Pulmonary artery endothelial cell (primary cell): ENCODE results near the gene ZIC1. TPM values are rescaled to one million over a fixed set of nuclear protein-coding genes. Genes with fewer than 3 reads are reported as not detected.

Experiments used
- DNase-seq: peaks from one replicate; pipeline ENCODE4 v3.0.0-alpha.2; 2011; ENCODE audit warnings: low read depth, low spot score
- total RNA-seq: library from RNA; depleted of rRNA; stranded (reverse); fragments of >200 nt; gene quantifications from 2 replicates; pipeline ENCODE4 v1.2.3, GENCODE V29; 2014

Gene ZIC1
- total RNA-seq, 1 donor from 2014 or later, result 6.9 TPM

DNA sequence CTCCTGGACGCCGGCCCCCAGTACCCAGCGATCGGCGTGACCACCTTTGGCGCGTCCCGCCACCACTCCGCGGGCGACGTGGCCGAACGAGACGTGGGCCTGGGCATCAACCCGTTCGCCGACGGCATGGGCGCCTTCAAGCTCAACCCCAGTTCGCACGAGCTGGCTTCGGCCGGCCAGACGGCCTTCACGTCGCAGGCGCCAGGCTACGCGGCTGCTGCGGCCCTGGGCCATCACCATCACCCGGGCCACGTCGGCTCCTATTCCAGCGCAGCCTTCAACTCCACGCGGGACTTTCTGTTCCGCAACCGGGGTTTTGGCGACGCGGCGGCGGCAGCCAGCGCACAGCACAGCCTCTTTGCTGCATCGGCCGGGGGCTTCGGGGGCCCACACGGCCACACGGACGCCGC is 956 bp downstream of the ZIC1 start:
- DNase-seq, result no peak

DNA sequence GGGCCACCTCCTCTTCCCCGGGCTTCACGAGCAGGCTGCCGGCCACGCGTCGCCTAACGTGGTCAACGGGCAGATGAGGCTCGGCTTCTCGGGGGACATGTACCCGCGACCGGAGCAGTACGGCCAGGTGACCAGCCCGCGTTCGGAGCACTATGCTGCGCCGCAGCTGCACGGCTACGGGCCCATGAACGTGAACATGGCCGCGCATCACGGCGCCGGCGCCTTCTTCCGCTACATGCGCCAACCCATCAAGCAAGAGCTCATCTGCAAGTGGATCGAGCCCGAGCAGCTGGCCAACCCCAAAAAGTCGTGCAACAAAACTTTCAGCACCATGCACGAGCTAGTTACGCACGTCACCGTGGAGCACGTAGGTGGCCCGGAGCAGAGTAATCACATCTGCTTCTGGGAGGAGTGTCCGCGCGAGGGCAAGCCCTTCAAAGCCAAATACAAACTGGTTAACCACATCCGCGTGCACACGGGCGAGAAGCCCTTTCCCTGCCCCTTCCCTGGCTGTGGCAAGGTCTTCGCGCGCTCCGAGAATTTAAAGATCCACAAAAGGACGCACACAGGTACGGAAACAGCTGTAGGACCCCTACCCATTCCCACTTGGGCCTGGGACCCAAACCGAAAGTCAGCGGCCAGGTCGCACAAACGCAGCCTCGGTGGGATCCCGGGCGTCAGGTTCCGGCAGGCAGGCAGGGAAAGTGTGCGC is 1.5 kb downstream of the ZIC1 start:
- no peak for DNase-seq

DNA sequence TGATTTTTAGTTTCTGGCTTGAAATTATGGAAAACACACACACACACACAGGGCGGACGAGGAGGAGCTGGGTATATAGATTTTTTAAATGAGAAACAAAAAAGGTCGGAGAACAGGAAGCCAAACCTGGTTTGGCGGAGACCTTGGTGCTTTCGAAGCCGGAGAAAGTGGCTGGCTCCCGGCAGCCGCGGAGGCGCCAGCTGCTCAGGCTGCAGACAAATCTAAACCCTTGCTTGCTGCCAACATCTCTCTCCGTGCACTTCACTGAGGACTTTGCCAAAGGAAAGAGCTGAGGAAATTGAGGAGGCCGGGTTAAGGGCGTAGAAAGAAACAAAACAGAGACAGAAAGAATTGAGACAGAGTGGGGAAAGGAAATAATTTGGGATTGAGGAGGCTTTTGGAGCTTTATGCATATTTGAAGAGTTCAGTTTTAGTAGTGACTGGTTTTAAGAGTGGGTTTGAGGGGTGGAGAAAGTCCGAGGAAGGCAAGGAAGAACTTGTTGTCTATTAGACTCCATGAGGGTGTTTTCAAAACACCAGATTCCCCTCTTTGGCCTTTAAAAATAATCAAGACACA is 2.2 kb downstream of the ZIC1 start:
- DNase-seq, result no peak

DNA sequence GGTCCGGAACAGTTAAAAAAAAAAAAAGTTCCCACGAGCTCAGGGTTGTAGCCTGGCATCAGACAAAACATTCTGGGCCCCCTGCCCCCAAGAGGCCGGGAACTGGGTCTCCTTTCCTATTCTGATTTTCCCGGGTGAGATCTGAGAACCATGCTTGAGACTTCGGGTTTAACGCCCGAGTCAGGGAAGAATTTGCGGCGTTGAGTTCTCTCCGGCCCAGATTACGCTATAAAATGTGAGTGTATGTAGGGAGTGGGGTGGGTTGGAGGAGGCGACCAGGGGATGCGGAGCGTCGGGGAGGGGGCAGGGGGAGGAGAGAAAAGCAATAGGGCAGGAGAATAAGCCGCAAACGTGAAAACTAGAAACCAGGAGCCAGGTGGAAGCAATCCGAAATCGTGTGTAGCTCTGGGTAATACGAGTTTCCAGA is 2.7 kb downstream of the ZIC1 start:
- DNase-seq, result no peak

DNA sequence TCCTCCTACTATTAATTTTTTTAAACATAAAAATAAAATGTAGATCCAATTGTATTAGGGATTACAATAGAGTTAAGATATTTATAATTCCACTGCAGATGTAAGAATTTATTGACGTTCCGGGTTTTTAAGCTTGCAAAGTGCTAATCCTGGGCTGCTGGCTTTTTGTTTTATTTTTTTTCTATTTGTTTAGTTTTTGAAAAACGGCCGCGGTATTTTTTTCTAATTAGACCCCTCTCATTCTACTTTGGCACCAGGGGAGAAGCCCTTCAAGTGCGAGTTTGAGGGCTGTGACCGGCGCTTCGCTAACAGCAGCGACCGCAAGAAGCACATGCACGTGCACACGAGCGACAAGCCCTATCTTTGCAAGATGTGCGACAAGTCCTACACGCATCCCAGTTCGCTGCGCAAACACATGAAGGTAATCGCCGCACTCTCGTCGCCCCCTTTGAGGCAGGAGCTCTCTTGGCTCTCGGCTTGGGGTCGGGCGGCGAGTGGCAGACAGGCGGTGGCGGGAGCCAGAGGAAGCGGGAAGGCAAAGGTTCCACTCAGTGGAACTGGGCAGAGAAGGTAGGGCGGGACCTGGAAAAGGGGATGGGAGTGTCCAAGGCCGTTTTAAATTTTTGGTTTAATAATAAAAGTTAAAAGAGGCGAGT is 3.2 kb downstream of the ZIC1 start:
- DNase-seq, result no peak

DNA sequence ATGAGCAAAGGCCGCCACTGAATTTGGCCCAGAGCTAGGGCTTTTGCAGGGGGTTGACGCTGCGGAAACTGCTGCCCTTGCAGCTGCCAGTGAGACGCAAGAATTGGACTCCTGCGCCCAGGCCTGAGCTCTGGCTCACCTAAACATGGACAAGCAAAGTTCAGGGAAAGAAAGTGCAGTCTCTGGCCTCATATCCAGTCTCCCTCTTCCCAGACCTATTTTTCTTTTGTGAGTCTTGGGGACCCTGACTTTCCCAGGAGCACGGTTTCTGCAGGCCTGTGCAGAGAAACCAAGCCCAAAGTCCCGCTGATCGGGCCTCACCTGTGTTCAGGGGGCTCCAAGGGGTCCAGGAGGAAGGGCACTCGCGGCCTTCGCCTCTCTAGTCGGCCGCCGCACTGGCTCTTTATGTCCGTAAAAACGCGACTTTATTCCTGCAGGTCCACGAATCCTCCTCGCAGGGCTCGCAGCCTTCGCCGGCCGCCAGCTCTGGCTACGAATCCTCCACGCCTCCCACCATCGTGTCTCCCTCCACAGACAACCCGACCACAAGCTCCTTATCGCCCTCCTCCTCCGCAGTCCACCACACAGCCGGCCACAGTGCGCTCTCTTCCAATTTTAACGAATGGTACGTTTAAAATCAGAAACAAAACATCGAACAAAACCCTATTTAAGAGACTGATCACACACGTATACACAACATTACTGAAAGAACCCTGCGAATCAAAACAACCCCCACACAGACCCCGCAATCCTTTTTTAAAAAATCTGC is 3.9 kb downstream of the ZIC1 start:
- no peak for DNase-seq

DNA sequence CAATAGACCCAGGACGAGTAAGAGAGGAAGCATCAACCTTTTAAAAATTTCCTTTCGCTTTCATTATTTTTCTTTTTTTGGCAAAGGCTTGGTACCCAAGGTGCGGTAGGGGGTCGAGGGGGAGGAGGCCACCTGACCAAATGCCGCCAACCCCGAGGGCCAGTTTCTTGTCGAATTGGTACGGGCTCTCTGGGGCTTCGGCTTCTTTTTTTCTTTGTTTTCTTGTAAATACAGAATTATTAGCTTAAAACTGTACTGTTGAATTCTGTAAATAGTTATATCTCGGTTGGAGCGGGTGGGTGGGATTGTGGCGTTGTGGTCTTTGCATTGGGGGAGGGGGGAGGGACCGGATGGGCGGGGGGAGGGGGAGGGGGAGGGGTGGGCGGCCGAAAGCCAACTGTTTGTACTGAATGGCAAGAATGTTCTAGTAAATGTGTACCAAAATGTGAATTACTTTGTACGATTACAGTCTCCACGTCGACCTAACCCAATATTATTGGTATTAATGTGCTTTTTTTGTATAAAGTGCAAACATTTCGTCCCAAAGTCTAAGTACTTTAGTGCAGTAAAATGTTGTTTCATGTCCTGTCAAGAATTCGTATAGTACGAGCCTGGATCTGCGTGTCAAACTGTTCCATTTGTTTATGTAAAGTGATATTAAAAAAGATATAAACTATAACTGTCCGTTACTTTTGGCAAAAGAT is 4.7 kb downstream of the ZIC1 start:
- no peak for DNase-seq

DNA sequence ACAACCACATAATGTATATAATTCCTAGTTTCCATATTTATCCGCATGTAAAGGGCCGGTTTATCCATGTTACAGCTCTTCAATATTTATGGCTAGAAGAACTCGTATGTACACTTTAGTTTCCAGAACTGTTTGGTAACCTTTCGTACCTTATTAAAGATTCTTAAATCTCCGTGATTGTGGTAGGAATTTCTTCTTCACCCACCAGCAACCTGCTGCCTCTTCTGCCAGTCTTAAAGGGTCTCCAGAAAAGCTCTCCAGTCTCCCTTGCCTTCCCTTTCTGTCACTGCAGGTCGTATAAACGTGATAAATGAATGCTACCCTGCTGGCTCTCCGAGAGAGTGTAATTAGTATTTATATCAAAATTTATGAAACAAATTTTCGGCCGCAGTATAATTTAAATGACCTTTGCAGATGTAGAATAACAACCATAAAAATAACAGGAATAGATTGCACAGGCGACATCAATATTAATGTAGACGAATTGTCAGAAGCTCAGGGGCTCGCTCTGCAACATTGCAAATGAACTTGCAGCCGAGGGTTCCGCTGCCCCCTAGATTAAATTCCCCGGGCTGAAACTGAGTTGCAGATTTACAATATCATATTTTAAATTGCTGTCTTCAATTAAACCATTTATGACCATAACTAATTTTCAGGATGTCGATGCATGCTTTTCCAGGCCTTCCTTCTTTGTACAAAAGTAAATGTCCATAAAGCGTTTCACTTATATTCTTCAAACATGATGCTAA is 5.4 kb downstream of the ZIC1 start:
- DNase-seq, result no peak

DNA sequence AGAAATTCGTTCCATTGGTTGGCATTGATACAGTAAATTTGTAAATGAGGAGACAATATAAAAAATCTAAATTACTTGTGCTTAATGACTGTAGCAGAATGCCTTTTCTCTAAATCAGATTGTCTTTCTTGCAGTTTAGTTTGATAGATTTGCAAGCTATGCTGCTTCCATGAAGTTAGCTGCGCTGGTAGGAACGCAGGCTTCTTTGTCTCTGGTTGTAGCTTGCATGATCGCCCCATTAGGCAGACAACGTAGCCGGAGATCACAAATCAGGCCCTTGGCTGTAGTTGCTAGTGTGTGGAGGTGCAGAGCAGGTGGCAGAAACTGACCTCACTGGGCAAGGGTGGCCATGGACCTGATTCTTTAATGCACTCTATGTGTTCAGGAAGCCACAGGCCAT is 6.1 kb downstream of the ZIC1 start:
- no peak for DNase-seq

DNA sequence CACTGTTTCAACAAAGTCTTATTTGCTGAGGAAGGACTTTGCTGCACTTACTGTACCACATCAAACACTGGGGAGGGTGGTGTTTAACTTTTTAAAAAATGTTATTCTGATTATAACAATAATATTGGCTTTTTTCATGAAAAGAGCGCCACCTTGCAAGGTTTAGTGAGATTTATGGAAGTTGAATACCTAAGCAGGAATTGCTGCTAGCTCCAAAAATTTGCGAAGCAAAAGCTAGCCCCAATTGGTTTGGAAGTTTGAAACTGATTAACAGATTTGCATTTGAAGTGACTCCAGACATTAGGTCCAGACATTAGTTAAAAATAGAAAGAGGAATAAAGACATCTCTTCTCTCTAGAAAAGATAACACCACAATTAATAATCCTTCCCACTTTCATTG is 6.7 kb downstream of the ZIC1 start:
- no peak for DNase-seq

DNA sequence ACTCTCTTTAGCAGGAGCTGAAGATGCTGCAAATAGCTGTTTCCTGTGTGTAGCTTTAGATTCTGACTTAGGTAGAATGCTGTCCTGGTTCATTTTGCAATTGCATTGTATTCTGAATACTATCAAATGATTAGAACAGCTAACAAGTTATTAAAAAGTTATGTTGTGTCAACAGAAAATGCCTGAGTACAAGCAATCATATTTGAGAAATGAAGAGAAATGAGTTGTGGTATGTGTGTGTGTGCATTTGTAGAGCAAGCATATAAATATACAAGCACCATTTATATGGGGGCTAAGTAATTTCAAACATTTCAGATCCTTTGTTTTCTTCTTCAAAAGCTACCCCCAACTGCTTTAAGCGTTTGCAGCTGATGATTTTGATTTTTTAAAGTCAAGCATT is 7.8 kb downstream of the ZIC1 start:
- DNase-seq, result no peak

DNA sequence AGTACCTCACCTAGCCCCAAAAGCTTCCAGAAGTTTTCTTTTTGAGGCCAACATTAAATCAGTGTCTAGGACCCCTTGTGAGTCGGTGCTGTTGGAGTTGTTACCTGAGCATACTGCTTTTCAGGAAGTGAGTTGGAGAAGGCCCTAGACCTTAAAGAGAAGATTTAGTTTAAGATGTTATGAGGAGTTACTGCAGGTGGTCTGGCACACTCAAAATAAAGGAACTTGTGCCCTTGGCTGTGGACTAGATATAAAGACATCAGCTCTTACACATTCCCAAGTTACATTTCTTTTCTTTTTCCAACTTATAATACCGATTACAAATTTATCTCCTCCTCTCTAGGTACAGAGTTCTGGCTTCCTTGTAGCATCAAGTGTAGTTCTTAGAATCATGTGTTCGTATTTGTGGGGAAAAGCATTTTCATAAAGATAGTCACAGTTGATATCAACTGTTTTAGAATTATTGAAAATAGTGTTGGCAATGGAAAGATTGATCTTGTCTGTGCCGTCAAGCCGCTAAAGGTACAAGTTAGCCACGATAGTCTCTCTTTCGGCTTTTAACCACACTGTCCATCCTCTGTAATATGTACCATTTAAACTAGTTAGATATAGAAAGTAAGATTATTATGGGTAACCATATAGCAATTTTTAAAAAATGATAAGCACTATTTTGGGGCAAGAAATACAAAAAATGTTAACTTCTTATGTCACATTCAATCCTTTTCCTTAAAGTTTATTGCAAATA is 8.6 kb downstream of the ZIC1 start:
- DNase-seq, result no peak

DNA sequence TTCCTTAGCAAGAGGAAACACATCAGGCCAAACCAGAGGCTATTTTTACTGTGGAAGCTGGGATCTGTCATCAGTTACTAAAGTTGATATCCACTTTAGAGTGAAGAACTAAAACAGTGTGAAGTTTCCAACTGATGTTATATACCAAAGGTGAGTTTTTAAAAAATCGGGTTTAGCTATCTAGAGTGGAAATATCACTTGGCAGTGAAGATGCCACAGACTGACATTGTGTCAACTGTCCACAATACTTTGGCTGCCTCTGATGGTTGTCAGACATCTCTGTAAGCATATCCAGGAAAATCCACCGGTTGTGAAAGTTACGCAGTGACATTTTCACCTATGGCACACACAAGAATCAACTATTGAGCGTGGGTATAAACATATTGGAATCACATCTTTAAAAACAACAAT is 9.2 kb downstream of the ZIC1 start:
- DNase-seq, result no peak

DNA sequence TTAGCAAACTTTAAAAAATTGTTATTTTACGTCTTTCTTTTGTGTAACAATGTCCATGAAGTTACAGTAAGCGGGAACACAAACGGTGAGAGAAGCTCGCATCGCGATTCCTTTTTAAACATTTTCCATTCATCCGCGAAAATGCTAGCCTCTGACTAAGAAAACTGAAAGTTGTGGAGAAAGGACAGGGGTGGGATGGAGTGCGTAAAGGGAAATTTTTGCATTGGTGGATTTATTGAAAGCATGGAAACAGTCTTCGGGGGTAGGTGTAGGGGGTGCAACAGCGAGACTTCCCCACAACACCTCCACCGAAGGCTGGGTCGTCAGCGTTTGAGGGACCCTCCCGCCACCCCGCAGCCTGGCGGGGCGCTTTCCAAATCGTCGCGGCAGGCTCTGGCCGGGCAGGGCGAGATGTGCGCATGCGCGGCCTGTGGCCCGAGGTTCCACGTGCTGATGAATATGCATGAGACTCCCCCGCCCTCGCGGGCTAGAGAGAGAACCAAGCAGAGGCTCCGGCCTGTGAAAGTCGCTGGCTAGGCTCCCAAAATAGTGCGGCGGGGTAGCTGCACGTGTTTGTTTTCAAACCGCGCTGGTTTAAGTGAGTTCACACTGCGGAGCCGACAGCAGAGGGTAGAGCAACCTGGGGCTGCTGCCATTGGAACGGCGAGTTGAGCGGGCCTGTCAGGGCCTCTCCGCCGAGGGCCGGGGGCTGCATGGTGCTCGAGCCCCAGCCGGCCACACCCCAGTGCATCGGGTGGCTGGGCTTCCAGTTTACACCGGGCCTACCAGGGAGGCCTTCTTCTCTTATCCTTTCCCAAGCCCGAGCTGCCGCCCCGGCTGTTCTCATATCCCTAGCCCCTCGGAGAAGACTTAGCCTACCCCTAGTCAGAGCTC is 9.9 kb downstream of the ZIC1 start:
- DNase-seq, result no peak

DNA sequence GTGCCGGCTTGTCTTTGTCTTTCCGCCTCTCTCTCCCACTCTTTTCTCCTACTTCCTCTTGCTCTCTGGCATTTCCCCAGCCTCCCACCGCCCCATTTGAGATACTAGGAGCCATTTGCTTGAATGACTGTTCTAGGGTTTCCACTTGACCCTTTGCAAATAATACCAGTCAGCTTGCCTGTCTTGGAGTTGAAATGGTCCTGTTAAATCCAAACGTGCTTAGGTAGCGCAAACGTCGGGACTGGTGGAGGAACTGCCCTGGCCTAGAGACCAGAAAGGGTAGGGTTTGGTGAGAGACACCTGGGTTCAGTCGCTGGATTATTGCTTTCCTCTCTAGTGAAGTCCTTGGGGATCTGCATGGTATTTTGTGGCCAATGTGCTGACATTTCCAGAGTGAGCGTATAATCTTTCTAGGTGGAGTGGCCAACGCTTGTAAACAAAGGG is 10.6 kb downstream of the ZIC1 start:
- DNase-seq, result no peak

DNA sequence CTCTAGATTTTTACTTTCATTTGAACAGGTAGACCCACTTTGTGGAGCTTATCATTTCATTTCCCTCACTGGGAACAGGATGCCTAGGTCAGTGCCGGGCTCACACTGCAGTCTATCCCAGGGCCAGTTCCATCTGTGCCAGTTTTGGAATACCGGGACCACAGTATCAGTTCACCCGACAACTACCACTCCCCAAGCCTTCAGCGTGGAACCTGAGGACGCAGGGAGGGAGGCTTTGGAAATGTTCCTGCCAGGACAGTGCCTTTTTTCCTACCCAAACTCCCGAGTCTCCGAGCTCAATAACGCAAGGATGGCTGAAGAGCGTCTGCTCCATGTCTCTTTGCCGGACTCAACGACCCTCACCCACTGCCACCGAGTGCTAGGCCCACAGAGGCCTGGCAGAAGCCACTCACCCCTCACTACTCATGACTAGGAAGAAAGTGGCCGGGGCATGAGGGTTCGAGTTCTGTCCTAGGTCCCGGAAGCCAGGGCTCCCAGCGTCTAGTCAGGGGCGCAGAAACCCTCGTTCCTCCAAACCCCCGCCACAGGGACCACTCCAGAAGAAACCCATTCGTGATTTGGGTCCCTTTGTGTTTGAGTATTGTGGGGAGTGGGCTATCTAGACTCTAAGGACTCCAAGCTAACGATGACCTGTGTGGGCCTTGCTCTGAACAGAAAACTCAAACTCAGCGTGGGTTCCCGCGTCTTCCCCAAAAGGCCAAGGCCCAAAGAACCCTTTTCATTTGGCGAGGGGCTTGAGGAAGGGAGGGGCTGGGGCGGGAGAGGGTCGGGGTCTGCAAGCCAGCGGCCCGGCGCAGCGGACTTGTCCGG is 11.4 kb downstream of the ZIC1 start:
- no peak for DNase-seq

DNA sequence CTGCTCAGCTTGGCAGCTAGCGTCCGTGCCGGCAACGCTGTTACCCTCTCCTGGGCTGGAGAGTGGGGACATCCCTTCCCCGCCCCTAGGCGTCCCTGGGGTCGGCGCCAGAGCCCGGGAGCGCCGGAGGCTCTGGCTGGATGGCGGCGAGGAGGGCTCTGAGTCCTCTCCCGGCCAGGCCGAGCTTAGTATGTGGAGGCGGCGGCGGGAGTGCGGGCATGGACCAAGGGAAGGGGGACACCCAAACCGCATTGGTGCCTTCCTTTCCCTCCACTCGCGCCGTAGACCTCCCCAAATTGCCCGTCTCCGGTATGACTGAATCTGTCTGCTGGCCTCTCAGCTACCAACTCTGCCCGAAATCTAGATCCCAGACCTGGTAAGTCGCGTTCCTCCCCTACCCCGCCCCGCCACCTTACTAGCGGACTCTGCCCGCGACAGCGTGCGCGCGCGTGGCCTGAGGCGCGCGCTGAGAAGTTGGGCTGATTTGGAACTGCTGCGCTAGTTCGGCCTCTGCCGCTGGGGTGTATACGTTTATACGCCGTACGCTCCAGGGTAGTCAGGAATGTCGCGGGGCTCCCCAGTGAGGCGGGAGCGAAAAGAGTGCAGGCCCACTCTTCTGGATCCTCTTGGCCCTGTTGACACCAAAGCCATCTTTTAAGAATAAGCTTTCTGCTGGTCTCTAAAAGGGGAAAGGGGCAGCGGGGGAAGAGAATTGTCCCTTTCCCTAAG is 12.2 kb downstream of the ZIC1 start:
- DNase-seq, result no peak
